NCI-H2081 treated with DMSO at 0.1 percent for 48 hours (cell line): ENCODE data around the gene FOXK1.

Experiments
- DNase-seq: peaks from one replicate; lab custom pipeline; 2025; lab: John Stamatoyannopoulos, UW

FOXK1 gene

GRCh38 chr7:4722960-4723630 lies 41.0 kb downstream of the FOXK1 start:
- no peak for DNase-seq

DNA sequence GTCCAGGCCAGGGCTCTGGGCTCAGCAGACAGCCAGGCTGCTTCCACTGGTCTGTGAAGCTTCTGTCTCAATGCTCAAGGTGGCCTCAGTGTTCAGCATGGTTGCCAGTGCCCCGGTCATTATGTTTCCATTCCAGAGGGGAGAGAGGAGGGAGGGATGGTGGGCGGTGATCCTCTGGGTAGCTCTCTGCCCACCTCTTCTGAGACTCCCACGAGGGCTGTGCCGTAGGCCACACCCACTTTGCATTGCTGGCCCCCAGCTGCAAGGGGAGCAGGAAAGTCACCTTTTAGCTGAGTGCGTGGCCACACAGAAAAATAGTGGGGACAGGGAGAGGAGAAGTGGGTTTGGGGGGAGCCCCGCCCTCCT lies 42.5 kb downstream of the FOXK1 start:
- no peak for DNase-seq

- DNase-seq = no peak
Observed at GRCh38 chr7:4725014-4725849, 43.1 kb downstream of the FOXK1 start.

DNA sequence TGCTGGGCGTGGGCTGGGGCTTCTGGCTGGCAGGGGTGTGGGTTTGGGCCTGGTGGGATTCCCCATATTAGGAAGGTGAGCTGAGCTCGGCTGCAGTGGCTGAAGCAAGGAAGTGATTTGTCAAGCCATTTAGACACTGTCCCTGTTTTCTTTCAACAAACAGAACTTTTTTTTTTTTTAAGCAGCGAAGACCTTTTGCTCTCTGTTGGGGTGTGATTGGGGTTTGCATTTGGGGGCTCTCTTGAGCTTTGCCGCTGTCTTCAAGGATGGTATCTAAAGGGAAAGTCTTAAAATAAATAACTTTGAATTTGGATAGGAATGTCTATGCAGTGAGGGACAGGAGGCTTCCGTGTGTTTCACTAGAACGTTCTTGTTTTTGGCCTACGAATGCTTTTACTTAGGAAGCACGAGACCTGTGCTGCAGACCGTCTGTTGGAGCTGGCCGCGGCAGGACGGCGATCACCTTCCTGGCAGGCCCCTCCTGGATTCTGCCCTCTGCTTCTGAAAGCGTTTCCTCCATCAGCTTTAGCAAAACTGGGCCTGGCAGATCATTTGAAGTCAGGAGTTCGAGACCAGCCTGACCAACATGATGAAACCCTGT lies 43.9 kb downstream of the FOXK1 start:
- DNase-seq = no peak

DNA sequence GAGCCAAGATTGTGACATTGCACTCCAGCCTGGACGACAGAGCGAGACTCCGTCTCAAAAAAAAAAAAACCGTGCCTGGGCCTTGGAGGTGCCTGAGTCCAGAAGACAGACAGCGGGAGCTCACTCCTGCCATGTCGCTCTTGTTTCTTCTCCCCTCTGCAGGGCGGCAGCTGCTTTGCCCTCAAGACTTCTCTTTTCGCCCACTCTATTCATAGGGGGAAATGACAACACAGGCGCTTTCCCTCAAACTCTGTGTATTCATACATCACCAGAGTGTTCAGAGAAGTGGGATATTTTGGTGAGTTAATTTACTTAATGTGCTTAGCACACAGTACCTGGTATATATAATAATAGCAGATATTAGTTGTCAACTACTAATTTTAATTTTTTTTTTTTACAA lies 44.5 kb downstream of the FOXK1 start:
- no peak for DNase-seq

DNA sequence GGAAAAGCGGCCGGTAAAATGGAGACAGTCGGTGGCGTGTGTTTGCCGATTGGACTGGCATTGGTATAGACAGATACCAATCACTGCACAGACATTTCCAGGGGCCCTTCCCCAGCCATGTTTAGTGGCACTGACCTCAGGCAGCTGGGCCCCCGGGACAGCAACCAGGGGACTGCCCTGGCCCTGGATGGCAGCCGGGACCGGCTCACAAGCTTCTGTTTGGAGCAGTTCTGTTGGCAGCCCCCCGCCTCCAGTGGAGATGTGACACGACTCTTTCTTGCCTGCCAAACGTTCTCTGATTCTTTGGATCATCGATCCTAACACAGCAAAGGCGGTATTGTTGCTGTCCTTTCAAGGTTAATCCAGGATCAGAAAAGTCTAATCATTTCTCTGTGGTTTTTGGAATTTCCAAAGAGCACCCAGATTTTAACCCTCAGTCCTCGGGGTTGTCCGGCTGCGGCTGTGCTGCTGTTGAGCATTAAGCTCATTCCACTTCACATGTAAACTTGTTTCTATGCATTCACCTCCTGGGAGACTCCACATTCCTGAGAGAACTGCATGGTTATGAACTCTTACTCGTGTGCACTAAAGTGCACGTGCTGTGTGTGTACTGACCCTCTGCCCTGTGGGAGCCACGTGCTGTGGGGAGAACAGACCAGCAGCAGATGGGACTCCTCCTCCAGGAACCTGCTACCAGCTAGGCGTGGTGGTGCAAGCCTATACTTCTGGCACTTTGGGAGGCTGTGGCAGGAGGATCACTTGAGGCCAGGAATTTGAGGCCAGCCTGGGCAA lies 46.0 kb downstream of the FOXK1 start:
- DNase-seq = no peak

GRCh38 chr7:4729266-4729665 lies 47.2 kb downstream of the FOXK1 start:
- no peak for DNase-seq

- no peak for DNase-seq
Observed at GRCh38 chr7:4730276-4730675, 48.2 kb downstream of the FOXK1 start.

- DNase-seq = no peak
Observed at GRCh38 chr7:4730971-4731370, 48.9 kb downstream of the FOXK1 start.

DNA sequence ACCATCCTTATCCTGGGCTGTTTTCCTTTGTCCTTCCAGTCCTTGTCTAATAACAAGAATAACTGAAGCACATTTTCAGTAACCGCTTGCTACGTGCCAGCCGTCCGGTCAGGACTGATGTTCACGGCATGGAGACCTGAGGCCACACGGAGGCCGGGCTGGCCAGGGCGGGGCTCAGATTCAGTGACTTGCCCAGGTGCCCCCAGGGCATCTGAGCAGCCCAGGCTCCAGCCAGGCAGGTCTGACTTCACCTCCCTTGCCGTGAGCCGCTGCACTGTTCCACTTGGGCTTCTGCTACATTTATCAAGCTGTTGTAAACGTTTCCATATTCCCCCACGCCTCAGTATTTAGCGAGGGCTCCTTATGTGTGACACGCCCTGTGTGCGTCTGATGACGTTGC lies 49.7 kb downstream of the FOXK1 start:
- DNase-seq = no peak

DNA sequence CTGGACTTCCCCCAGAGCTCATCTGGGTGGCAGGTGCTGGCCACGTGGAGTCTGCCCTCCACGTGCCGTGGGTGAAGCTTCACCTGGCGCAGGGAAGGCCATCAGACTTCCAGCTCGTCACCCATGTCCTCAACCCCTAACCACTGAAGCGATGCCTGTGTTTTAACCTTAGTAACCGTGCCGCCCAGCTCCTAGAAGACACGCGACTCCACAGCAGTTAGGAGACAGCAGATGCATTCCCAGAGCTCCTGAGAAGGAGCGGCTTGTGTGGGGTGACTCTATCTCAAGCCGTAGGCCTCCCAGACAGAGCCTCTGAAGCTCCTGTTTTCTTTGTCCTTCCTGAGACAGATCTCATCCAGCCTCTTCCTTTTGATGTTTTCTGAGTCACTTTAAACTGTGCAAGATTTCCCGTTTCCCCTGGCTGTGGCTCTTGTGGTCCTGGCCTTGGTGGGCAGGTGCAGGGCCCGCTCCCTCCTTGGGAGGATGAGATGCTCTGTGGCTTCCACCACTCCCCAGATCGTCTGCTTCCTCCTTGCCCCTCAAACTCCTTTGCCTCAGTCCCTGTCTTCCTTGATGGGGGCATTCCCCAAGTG lies 51.9 kb downstream of the FOXK1 start:
- DNase-seq = no peak

GRCh38 chr7:4734587-4735345 lies 52.7 kb downstream of the FOXK1 start:
- no peak for DNase-seq

- DNase-seq = no peak
Observed at GRCh38 chr7:4737300-4737699, 55.2 kb downstream of the FOXK1 start.

GRCh38 chr7:4738711-4739527 lies 56.8 kb downstream of the FOXK1 start:
- no peak for DNase-seq

DNA sequence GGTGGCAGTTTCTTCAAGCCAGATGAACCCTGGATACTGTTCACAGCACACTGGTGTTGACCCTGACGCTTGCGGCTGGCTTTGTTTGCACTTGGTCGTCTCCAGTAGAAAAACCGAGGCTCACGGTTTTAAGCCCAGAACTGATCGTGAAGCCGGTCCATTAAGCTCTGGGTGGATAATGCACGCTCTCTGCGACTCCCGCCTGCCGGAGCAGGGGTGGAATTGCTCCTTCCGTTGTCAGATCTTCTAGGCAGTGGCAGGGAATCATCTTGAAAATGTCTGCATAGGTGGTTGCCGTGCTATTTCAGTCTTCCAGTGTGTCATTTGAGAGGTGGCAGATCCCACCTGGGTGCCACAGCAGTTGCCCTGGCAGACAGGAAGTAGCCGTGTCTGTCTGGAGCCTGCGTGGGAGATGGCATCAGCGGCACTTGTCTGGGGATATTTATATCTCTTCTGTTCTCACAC lies 57.5 kb downstream of the FOXK1 start:
- DNase-seq = no peak

DNA sequence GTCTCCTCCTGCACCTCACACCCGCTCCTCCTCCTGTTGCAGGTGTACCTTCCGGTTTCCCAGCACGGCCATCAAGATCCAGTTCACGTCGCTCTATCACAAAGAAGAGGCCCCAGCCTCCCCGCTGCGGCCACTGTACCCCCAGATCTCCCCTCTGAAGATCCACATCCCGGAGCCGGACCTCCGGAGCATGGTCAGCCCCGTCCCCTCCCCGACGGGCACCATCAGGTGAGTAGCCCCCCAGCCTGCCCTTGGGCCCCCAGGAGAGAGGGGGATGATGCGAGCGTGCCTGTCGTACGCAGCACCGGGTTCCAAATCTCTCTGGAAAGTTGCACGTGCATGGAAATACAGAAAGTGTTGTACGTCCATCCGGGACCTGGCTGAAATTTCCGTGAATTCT lies 58.7 kb downstream of the FOXK1 start:
- no peak for DNase-seq

- DNase-seq = no peak
Observed at GRCh38 chr7:4742051-4742573, 60.0 kb downstream of the FOXK1 start.

- DNase-seq = no peak
Observed at GRCh38 chr7:4742852-4743251, 60.8 kb downstream of the FOXK1 start.

GRCh38 chr7:4744391-4745264 lies 62.5 kb downstream of the FOXK1 start:
- peak; percentile 45 for DNase-seq
